Brain microvascular endothelial cell (primary cell): Measurements from ENCODE around the gene ARSJ.
"Not testable (repeated sequence)": the region's sequence is repeated elsewhere in the genome, so short reads cannot be mapped to it uniquely, and the experiment has no call there.

ENCODE experiments used
- DNase-seq: peaks from one replicate; pipeline ENCODE4 v3.0.0-alpha.2; 2020
- H3K27ac ChIP-seq: fragments of 250-450 bp; sonication (Bioruptor Pico); 2 replicates; pipeline ENCODE4 v1.5.1; 2020; ENCODE audit warnings: mild to moderate bottlenecking, moderate library complexity
- H3K27me3 ChIP-seq: fragments of 250-450 bp; sonication (Bioruptor Pico); replicated peaks from 2 replicates; pipeline ENCODE4 v1.5.1; 2020; ENCODE audit warnings: mild to moderate bottlenecking
- H3K36me3 ChIP-seq: fragments of 250-450 bp; sonication (Bioruptor Pico); replicated peaks from 2 replicates; pipeline ENCODE4 v1.5.1; 2020; ENCODE audit warnings: mild to moderate bottlenecking
- H3K4me3 ChIP-seq: 2 replicates; pipeline ENCODE4 v1.5.1; 2011; ENCODE audit warnings: low read depth, mild to moderate bottlenecking, control low read depth, low read length, moderate library complexity
- in situ Hi-C: cut with HindIII; loops from 2 replicates; pipeline ENCODE4 v1.10.0; 2017; ENCODE audit warnings: low sequenced_read_pairs, low pct_ligation_motif_present
- TF ChIP-seq, protein P1 (sequence below): IDR thresholded peaks from 2 replicates; pipeline ENCODE4 v1.5.1; 2011; ENCODE audit warnings: low read depth, mild to moderate bottlenecking, moderate library complexity, low read length, control low read depth, inconsistent platforms; ENCODE audit errors: missing control alignments

ARSJ gene

DNA sequence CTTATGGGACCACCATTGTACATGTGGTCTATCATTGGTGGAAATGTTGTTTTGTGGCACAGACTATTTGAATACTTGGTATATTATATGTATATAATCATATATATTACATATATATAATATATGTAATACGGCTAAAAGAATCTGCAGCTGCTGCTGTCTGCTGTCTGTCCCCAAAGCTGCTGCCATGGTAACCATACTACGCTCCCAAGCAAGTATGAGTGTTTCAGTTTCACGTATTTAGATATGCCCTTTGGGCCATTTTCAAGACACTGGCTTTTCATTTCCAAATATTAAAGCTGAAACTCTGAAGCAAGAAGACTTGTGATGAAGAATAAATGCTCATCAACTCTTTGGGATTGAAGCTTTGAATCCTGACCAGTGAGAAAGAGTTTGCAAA is 42.0 kb upstream of the ARSJ start:
- no peak overlapping the region for H3K4me3 ChIP-seq
- no peak for DNase-seq
- TF ChIP-seq, protein P1, sequence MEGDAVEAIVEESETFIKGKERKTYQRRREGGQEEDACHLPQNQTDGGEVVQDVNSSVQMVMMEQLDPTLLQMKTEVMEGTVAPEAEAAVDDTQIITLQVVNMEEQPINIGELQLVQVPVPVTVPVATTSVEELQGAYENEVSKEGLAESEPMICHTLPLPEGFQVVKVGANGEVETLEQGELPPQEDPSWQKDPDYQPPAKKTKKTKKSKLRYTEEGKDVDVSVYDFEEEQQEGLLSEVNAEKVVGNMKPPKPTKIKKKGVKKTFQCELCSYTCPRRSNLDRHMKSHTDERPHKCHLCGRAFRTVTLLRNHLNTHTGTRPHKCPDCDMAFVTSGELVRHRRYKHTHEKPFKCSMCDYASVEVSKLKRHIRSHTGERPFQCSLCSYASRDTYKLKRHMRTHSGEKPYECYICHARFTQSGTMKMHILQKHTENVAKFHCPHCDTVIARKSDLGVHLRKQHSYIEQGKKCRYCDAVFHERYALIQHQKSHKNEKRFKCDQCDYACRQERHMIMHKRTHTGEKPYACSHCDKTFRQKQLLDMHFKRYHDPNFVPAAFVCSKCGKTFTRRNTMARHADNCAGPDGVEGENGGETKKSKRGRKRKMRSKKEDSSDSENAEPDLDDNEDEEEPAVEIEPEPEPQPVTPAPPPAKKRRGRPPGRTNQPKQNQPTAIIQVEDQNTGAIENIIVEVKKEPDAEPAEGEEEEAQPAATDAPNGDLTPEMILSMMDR = no peak

DNA sequence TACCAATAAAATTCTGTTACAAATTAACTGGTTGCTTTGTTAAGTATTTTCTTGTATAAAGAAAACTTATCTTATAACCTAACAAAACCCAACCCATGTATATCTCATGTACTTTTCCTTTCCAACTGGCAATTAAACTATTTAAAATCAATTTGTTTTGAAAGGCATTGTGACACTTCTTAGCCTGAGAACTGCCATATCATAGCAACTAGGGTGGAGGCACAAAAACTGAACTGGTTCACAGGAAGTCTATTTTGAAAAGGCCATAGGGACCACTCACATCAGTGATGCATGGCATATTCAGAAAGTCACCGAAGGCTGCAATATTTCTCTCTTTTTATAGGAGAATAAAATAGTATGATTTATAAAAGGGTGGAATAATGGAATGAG is 40.5 kb upstream of the ARSJ start:
- TF ChIP-seq, protein P1 = no peak
- Histone ChIP-seq H3K27ac (no peak overlapping the region), H3K4me3 (no peak overlapping the region), H3K36me3 (no peaks in the 10 kb centered on the region), H3K27me3 (no peaks in the 10 kb centered on the region)
- in situ Hi-C loops = no loop called here
- DNase-seq = no peak

More for the DNA sequence above, 42.0 kb upstream of the ARSJ start:
- Histone ChIP-seq H3K27ac (no peak overlapping the region), H3K36me3 (no peaks in the 10 kb centered on the region), H3K27me3 (no peaks in the 10 kb centered on the region)
- in situ Hi-C loops = no loop called here

DNA sequence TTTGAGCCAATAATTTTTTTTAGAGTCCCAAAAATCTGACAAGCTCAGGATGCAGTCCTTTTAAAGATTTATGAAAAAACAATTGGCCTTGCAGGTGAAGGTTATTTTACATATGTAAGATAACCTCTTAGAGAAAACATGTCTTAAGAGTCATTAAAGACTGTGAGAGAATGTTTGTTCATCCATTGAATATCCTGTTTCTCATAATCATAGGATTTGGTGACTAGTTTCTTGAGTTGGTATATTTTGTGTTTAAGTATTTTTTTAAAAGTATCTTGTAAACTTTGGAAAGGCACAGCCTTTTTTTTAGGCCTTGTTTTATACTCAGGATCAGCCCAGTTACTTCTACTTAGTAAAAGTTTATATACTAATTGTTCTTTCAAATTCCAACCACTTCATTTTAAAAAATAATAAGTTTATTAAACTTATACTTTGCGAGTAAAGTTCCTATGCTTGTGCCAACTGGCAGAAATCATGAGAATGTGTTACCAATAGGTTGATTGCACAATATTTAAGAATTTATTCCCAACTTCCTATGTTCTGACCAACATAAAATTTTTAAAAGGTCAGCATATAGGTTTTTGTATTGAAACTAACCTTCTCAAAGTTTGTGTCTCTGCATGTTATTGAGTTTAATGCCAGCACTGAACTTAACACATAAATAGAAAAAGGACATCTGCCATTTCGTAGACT is 40.0 kb upstream of the ARSJ start:
- no peaks in the 10 kb centered on the region for H3K27me3 ChIP-seq
- in situ Hi-C loops = no loop called here
- H3K36me3 ChIP-seq = no peaks in the 10 kb centered on the region
- H3K27ac ChIP-seq = no peak overlapping the region
- H3K4me3 ChIP-seq = no peak overlapping the region
- TF ChIP-seq, protein P1 = no peak
- DNase-seq = no peak

DNA sequence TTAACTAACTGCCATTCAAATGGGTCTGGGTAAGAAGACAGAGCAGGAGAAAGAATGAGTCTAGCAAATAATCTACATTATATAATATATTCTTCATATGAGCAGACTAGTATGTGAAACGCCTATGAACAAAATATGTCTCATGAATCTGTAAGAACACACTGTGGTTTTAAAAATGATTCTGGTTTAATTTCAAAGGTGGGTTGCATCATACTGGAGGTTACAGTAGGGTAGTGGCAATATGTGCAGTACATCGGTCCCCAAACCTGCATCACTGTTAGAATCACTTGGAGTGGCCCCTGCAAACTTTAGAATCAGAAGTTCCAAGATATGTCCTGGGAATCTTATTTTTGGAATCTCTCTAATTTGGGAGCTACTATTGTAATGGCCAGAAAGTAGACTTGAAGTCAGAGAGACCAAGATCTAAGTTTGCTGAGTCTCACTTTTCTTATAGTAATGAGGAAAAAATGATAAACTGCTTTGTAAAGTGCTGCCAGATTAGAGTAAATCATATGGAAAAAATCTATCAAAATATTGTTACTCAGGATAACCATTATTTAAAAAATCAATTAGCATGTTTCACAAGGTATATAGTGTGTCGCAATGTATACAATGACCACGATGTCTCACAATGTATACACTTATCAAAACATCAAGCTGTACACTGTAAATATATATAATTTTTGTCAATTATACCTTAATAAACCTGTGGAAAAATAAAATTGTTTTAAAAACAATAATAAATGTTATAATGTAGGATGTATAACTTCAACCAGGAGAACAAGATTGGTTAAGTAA is 37.9 kb upstream of the ARSJ start:
- Histone ChIP-seq H3K36me3 (no peaks in the 10 kb centered on the region), H3K4me3 (no peak overlapping the region), H3K27ac (no peak overlapping the region), H3K27me3 (no peaks in the 10 kb centered on the region)
- no peak for DNase-seq
- TF ChIP-seq, protein P1 = no peak
- in situ Hi-C loops = no loop called here

DNA sequence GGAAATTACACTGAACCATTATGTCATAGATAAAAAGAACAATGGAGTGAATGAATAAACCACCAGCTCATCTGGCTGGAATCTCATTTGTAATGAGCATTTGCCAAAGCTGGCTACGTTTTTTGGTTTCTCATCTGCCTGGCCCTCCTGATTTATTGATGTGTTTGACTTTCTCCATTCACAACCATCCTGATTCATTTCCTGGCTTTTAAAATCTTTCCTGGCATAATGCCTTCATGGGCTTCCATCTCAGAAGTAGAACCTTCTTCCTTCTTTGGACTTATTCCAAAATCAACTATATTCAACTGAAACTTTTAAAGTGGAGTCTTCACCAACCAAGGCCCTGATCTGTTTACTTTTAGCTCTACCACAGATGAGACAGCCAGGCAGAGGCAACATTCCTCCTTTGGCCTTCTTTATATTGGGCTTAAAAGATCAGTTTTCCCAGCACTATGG is 36.0 kb upstream of the ARSJ start:
- no peaks in the 10 kb centered on the region for H3K36me3 ChIP-seq
- in situ Hi-C loops = no loop called here
- H3K27me3 ChIP-seq = no peaks in the 10 kb centered on the region
- no peak overlapping the region for H3K4me3 ChIP-seq
- DNase-seq = peak; percentile 96
- H3K27ac ChIP-seq = peak overlapping the region; percentile 58
- TF ChIP-seq, protein P1 = no peak

DNA sequence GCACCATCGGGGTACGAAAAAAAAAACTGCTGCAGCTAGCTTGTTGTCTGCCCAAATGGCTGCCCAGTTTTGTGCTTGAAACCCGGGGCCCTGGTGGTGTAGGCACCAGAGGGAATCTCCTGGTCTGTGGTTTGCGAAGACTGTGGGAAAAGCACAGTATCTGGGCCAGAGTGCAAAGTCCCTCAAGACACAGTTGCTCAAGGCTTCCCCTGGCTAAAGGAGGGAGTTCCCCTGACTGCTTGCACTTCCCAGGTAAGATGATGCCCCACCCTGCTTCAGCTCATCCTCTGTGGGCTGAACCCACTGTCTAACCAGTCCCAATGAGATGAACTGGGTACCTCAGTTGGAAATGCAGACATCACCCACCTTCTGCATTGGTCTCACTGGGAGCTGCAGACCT is 33.8 kb upstream of the ARSJ start:
- H3K36me3 ChIP-seq, H3K4me3 ChIP-seq, H3K27ac ChIP-seq, DNase-seq, H3K27me3 ChIP-seq, in situ Hi-C loops: not testable (repeated sequence)
